Upper lobe of right lung (tissue), 1 donor: ENCODE data around the gene RTTN. TPM values are rescaled to one million over a fixed set of nuclear protein-coding genes. Genes with fewer than 3 reads are reported as not detected.

ENCODE experiments used
- ATAC-seq: fragments of 200-7000 bp; cut with Tn5 transposase; one replicate; pipeline ENCODE4 v1.9.1; 2020; ENCODE audit warnings: mild to moderate bottlenecking, moderate library complexity
- DNase-seq: peaks from one replicate; pipeline ENCODE4 v3.0.0-alpha.2; 2020
- H3K27ac ChIP-seq: fragments of 200-600 bp; one replicate; pipeline ENCODE4 v1.8.0; 2022
- H3K27me3 ChIP-seq: fragments of 200-600 bp; one replicate; pipeline ENCODE4 v1.8.0; 2022; ENCODE audit warnings: mild to moderate bottlenecking
- H3K36me3 ChIP-seq: fragments of 200-600 bp; one replicate; pipeline ENCODE4 v1.8.0; 2022
- H3K4me1 ChIP-seq: fragments of 200-600 bp; one replicate; pipeline ENCODE4 v1.8.0; 2022
- H3K4me3 ChIP-seq: fragments of 200-600 bp; one replicate; pipeline ENCODE4 v1.8.0; 2022; ENCODE audit warnings: mild to moderate bottlenecking
- H3K9me3 ChIP-seq: fragments of 200-600 bp; one replicate; pipeline ENCODE4 v1.8.0; 2022
- CTCF ChIP-seq: fragments of 200-600 bp; IDR thresholded peaks from one replicate; pipeline ENCODE4 v1.8.0; 2022; ENCODE audit warnings: antibody characterized with exemption
- intact Hi-C: fragments of 100-400 bp; cut with DNase I; formaldehyde crosslinking; loops from one replicate; pipeline ENCODE4 v1.11.0; 2022
- total RNA-seq: library from RNA; stranded (reverse); fragmentation: NEBNext Ultra II Directional; extraction: Animal tissue kit (Norgen Biotek cat#: 25700); gene quantifications from one replicate; pipeline ENCODE4 v1.2.1, GENCODE V29; 2021
- donor health status: DM: no; HTN: yes; CAD: no; lungs with severe emphysema.

RTTN gene
- total RNA-seq, 1 donor from 2014 or later, result 13.0 TPM

GRCh38 chr18:69996951-69997798 is 208.3 kb downstream of the RTTN start:
- intact Hi-C loops, result no loop called here
- no peaks in the 10 kb centered on the region for H3K4me1 ChIP-seq
- H3K9me3 ChIP-seq, result no peaks in the 10 kb centered on the region
- H3K27ac ChIP-seq, result no peak overlapping the region
- ATAC-seq, result no peak
- DNase-seq, result no peak
- no peak for TF ChIP-seq CTCF
- H3K4me3 ChIP-seq, result no peak overlapping the region
- H3K36me3 ChIP-seq, result no peaks in the 10 kb centered on the region
- H3K27me3 ChIP-seq, result no peaks in the 10 kb centered on the region

- no peak overlapping the region for H3K27ac ChIP-seq
- no peak for TF ChIP-seq CTCF
- DNase-seq (no peak), ATAC-seq (no peak)
- H3K4me3 ChIP-seq, result no peak overlapping the region
- intact Hi-C loops, result no loop called here
- H3K27me3 ChIP-seq, result no peaks in the 10 kb centered on the region
- H3K4me1 ChIP-seq, result no peaks in the 10 kb centered on the region
- no peaks in the 10 kb centered on the region for H3K36me3 ChIP-seq
- no peaks in the 10 kb centered on the region for H3K9me3 ChIP-seq
Measured at GRCh38 chr18:69996417-69996816, 209.1 kb downstream of the RTTN start.

- H3K9me3 ChIP-seq, result no peaks in the 10 kb centered on the region
- no peaks in the 10 kb centered on the region for H3K36me3 ChIP-seq
- no peak for TF ChIP-seq CTCF
- ATAC-seq (no peak), DNase-seq (no peak)
- H3K4me3 ChIP-seq, result no peak overlapping the region
- intact Hi-C loops, result no loop called here
- no peak overlapping the region for H3K27ac ChIP-seq
- no peaks in the 10 kb centered on the region for H3K27me3 ChIP-seq
- H3K4me1 ChIP-seq, result no peaks in the 10 kb centered on the region
Measured at GRCh38 chr18:69995774-69996173, 209.7 kb downstream of the RTTN start.

GRCh38 chr18:69992776-69993175 is 212.7 kb downstream of the RTTN start:
- ATAC-seq (no peak), DNase-seq (no peak)
- TF ChIP-seq CTCF, result no peak
- Histone ChIP-seq H3K36me3 (no peaks in the 10 kb centered on the region), H3K4me1 (no peaks in the 10 kb centered on the region), H3K27ac (no peak overlapping the region), H3K4me3 (no peak overlapping the region), H3K9me3 (peaks cover 4% of the 10 kb centered on the region), H3K27me3 (no peaks in the 10 kb centered on the region)
- intact Hi-C loops, result no loop called here

- intact Hi-C loops, result no loop called here
- H3K4me1 ChIP-seq, result no peaks in the 10 kb centered on the region
- ATAC-seq, result no peak
Measured at GRCh38 chr18:69987870-69988269, 217.6 kb downstream of the RTTN start.

More at GRCh38 chr18:69987870-69988269, 217.6 kb downstream of the RTTN start:
- no peaks in the 10 kb centered on the region for H3K36me3 ChIP-seq
- H3K27me3 ChIP-seq, result no peaks in the 10 kb centered on the region
- no peak overlapping the region for H3K27ac ChIP-seq
- TF ChIP-seq CTCF, result no peak
- no peak overlapping the region for H3K4me3 ChIP-seq
- H3K9me3 ChIP-seq, result peaks cover 6% of the 10 kb centered on the region
- DNase-seq, result no peak
